Measurements from ENCODE around the gene MYBPH. TPM values are rescaled to one million over a fixed set of nuclear protein-coding genes. Genes with fewer than 3 reads are reported as not detected.

The MYBPH gene
- total RNA-seq, 1 donor from 2014 or later, result 2.1 TPM

GRCh38 chr1:203148579-203148978, 27.0 kb downstream of the MYBPH start:
- DNase-seq, result no peak

GRCh38 chr1:203148127-203148526, 27.5 kb downstream of the MYBPH start:
- no peak for DNase-seq

GRCh38 chr1:203147376-203147775, 28.2 kb downstream of the MYBPH start:
- no peak for DNase-seq

- DNase-seq, result no peak
Observed at GRCh38 chr1:203146537-203146936, 29.1 kb downstream of the MYBPH start.

GRCh38 chr1:203146042-203146369, 29.6 kb downstream of the MYBPH start:
- DNase-seq, result no peak

GRCh38 chr1:203145321-203146041, 30.1 kb downstream of the MYBPH start:
- no peak for DNase-seq

GRCh38 chr1:203144661-203145060, 31.0 kb downstream of the MYBPH start:
- no peak for DNase-seq

- DNase-seq, result no peak
Observed at GRCh38 chr1:203143641-203144040, 32.0 kb downstream of the MYBPH start.

- no peak for DNase-seq
Observed at GRCh38 chr1:203142684-203143408, 32.8 kb downstream of the MYBPH start.

- no peak for DNase-seq
Observed at GRCh38 chr1:203142124-203142523, 33.5 kb downstream of the MYBPH start.

- DNase-seq, result no peak
Observed at GRCh38 chr1:203140743-203141520, 34.7 kb downstream of the MYBPH start.

- DNase-seq, result no peak
Observed at GRCh38 chr1:203139976-203140475, 35.6 kb downstream of the MYBPH start.

GRCh38 chr1:203138066-203138465, 37.6 kb downstream of the MYBPH start:
- DNase-seq, result no peak

GRCh38 chr1:203137324-203137723, 38.3 kb downstream of the MYBPH start:
- no peak for DNase-seq

- DNase-seq, result no peak
Observed at GRCh38 chr1:203136409-203137042, 39.1 kb downstream of the MYBPH start.

GRCh38 chr1:203135636-203136305, 39.9 kb downstream of the MYBPH start:
- no peak for DNase-seq

- no peak for DNase-seq
Observed at GRCh38 chr1:203133970-203134725, 41.5 kb downstream of the MYBPH start.

- no peak for DNase-seq
Observed at GRCh38 chr1:203131548-203132200, 44.0 kb downstream of the MYBPH start.

GRCh38 chr1:203130358-203130985, 45.2 kb downstream of the MYBPH start:
- no peak for DNase-seq
